ENCODE measurements around the gene RNF34.

The RNF34 gene

DNA sequence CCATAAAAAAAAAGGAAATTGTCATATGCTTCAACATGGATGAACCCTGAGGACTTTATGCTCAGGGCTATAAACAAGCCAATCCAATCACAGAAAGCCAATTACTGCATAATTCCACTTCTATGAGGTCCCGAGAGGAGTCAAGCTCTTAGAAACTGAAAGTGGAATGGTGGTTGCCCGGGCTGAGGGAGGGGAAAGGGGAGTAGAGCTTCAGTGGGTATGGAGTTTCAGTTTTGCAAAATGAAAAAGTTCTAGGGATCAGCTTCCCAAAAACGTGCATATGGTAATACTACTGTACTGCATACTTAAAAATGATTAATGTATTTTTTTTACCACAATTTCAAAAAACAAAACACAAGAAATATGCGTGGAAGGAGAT, 52.0 kb downstream of the RNF34 start:
- no peak for ATAC-seq
- TF ChIP-seq RARB (CRISPR knock-in tag; IDR thresholded peaks at IDR 0.05) (no peak), TOX (CRISPR knock-in tag; IDR thresholded peaks at IDR 0.05; ENCODE audit: borderline replicate concordance) (no peak), CSDC2 (CRISPR knock-in tag; IDR thresholded peaks at IDR 0.05) (no peak), ZFP3 (CRISPR knock-in tag; IDR thresholded peaks at IDR 0.05) (no peak), ZC3H10 (CRISPR knock-in tag; IDR thresholded peaks at IDR 0.05) (no peak), BACH2 (CRISPR knock-in tag; IDR thresholded peaks at IDR 0.05; ENCODE audit: borderline replicate concordance) (no peak), ZFP30 (CRISPR knock-in tag; IDR thresholded peaks at IDR 0.05) (no peak), ZNF70 (CRISPR knock-in tag; IDR thresholded peaks at IDR 0.05) (no peak), SNAI2 (CRISPR knock-in tag; IDR thresholded peaks at IDR 0.05) (no peak), OSR1 (CRISPR knock-in tag; IDR thresholded peaks at IDR 0.05) (no peak), ARNTL (CRISPR knock-in tag; IDR thresholded peaks at IDR 0.05; ENCODE audit: borderline replicate concordance, low read depth) (no peak), TCF4 (CRISPR knock-in tag; IDR thresholded peaks at IDR 0.05; ENCODE audit: borderline replicate concordance) (no peak)
- TF ChIP-seq, protein P1, sequence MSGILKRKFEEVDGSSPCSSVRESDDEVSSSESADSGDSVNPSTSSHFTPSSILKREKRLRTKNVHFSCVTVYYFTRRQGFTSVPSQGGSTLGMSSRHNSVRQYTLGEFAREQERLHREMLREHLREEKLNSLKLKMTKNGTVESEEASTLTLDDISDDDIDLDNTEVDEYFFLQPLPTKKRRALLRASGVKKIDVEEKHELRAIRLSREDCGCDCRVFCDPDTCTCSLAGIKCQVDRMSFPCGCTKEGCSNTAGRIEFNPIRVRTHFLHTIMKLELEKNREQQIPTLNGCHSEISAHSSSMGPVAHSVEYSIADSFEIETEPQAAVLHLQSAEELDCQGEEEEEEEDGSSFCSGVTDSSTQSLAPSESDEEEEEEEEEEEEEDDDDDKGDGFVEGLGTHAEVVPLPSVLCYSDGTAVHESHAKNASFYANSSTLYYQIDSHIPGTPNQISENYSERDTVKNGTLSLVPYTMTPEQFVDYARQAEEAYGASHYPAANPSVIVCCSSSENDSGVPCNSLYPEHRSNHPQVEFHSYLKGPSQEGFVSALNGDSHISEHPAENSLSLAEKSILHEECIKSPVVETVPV (CRISPR knock-in tag; IDR thresholded peaks at IDR 0.05) = no peak
- TF ChIP-seq, protein P2, sequence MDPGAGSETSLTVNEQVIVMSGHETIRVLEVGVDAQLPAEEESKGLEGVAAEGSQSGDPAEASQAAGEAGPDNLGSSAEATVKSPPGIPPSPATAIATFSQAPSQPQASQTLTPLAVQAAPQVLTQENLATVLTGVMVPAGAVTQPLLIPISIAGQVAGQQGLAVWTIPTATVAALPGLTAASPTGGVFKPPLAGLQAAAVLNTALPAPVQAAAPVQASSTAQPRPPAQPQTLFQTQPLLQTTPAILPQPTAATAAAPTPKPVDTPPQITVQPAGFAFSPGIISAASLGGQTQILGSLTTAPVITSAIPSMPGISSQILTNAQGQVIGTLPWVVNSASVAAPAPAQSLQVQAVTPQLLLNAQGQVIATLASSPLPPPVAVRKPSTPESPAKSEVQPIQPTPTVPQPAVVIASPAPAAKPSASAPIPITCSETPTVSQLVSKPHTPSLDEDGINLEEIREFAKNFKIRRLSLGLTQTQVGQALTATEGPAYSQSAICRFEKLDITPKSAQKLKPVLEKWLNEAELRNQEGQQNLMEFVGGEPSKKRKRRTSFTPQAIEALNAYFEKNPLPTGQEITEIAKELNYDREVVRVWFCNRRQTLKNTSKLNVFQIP (CRISPR knock-in tag; IDR thresholded peaks at IDR 0.05; ENCODE audit: borderline replicate concordance, low read depth) = no peak
- TF ChIP-seq, protein P3, sequence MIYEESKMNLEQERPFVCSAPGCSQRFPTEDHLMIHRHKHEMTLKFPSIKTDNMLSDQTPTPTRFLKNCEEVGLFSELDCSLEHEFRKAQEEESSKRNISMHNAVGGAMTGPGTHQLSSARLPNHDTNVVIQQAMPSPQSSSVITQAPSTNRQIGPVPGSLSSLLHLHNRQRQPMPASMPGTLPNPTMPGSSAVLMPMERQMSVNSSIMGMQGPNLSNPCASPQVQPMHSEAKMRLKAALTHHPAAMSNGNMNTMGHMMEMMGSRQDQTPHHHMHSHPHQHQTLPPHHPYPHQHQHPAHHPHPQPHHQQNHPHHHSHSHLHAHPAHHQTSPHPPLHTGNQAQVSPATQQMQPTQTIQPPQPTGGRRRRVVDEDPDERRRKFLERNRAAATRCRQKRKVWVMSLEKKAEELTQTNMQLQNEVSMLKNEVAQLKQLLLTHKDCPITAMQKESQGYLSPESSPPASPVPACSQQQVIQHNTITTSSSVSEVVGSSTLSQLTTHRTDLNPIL (CRISPR knock-in tag; IDR thresholded peaks at IDR 0.05; ENCODE audit: low read depth) = no peak
- TF ChIP-seq, protein P4, sequence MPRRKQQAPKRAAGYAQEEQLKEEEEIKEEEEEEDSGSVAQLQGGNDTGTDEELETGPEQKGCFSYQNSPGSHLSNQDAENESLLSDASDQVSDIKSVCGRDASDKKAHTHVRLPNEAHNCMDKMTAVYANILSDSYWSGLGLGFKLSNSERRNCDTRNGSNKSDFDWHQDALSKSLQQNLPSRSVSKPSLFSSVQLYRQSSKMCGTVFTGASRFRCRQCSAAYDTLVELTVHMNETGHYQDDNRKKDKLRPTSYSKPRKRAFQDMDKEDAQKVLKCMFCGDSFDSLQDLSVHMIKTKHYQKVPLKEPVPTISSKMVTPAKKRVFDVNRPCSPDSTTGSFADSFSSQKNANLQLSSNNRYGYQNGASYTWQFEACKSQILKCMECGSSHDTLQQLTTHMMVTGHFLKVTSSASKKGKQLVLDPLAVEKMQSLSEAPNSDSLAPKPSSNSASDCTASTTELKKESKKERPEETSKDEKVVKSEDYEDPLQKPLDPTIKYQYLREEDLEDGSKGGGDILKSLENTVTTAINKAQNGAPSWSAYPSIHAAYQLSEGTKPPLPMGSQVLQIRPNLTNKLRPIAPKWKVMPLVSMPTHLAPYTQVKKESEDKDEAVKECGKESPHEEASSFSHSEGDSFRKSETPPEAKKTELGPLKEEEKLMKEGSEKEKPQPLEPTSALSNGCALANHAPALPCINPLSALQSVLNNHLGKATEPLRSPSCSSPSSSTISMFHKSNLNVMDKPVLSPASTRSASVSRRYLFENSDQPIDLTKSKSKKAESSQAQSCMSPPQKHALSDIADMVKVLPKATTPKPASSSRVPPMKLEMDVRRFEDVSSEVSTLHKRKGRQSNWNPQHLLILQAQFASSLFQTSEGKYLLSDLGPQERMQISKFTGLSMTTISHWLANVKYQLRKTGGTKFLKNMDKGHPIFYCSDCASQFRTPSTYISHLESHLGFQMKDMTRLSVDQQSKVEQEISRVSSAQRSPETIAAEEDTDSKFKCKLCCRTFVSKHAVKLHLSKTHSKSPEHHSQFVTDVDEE (CRISPR knock-in tag; IDR thresholded peaks at IDR 0.05) = no peak
- TF ChIP-seq, protein P5, sequence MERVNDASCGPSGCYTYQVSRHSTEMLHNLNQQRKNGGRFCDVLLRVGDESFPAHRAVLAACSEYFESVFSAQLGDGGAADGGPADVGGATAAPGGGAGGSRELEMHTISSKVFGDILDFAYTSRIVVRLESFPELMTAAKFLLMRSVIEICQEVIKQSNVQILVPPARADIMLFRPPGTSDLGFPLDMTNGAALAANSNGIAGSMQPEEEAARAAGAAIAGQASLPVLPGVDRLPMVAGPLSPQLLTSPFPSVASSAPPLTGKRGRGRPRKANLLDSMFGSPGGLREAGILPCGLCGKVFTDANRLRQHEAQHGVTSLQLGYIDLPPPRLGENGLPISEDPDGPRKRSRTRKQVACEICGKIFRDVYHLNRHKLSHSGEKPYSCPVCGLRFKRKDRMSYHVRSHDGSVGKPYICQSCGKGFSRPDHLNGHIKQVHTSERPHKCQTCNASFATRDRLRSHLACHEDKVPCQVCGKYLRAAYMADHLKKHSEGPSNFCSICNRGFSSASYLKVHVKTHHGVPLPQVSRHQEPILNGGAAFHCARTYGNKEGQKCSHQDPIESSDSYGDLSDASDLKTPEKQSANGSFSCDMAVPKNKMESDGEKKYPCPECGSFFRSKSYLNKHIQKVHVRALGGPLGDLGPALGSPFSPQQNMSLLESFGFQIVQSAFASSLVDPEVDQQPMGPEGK (CRISPR knock-in tag; IDR thresholded peaks at IDR 0.05; ENCODE audit: borderline replicate concordance) = no peak

DNA sequence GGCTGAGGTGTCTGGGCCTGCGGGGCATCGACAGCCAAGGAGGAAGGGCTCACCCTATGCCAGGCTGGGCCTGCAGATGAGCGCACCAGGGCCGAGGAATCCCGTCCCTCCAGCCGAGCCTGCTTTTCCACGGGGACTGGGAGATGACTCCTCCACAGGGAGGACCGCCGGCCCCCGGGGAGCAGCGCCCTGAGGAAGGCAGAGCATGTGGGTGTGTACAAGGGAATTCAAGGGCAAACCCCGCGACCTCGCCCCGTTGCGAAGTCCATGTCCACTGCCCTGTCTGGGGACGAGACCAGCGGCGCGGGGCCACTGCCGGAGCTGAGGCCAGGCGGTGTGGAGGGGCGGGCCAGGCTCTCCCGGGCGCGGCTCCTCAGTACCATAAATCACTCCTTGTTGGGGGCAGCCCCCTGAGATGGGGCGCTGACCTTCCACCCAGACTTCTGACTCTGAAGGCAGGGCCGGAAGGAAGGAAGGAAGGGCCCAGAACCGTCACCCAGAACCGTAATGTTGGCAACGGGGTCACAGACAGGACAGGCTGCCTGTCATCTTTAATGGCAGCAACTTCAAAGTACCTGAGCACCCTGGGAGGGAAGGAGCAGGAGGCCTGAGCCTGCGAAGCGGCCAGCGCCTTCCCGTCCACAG, 52.5 kb downstream of the RNF34 start:
- ATAC-seq = no peak
- TF ChIP-seq ZFP30 (CRISPR knock-in tag; IDR thresholded peaks at IDR 0.05) = no peak
- TF ChIP-seq ZFP3 (CRISPR knock-in tag; IDR thresholded peaks at IDR 0.05) = no peak
- no peak for TF ChIP-seq TOX (CRISPR knock-in tag; IDR thresholded peaks at IDR 0.05; ENCODE audit: borderline replicate concordance)
- no peak for TF ChIP-seq ZC3H10 (CRISPR knock-in tag; IDR thresholded peaks at IDR 0.05)
- TF ChIP-seq GLIS3 (CRISPR knock-in tag; IDR thresholded peaks at IDR 0.05) = no peak
- TF ChIP-seq, protein P2 (CRISPR knock-in tag; IDR thresholded peaks at IDR 0.05; ENCODE audit: borderline replicate concordance, low read depth) = no peak
- no peak for TF ChIP-seq PPARA (CRISPR knock-in tag; IDR thresholded peaks at IDR 0.05; ENCODE audit: borderline replicate concordance)
- no peak for TF ChIP-seq ESRRG (CRISPR knock-in tag; IDR thresholded peaks at IDR 0.05)
- TF ChIP-seq, protein P3 (CRISPR knock-in tag; IDR thresholded peaks at IDR 0.05; ENCODE audit: low read depth) = no peak
- no peak for TF ChIP-seq OSR1 (CRISPR knock-in tag; IDR thresholded peaks at IDR 0.05)
- no peak for TF ChIP-seq ARNTL (CRISPR knock-in tag; IDR thresholded peaks at IDR 0.05; ENCODE audit: borderline replicate concordance, low read depth)
- TF ChIP-seq ZNF70 (CRISPR knock-in tag; IDR thresholded peaks at IDR 0.05) = no peak
- TF ChIP-seq, protein P5 (CRISPR knock-in tag; IDR thresholded peaks at IDR 0.05; ENCODE audit: borderline replicate concordance) = no peak
- no peak for TF ChIP-seq BACH2 (CRISPR knock-in tag; IDR thresholded peaks at IDR 0.05; ENCODE audit: borderline replicate concordance)
- TF ChIP-seq, protein P4 (CRISPR knock-in tag; IDR thresholded peaks at IDR 0.05) = no peak

All from SK-N-SH treated with all-trans-retinoic acid at 6 μM for 48 hours (cell line).